GM12892 (cell line): ENCODE measurements around the gene PIERCE2.

Experiments used
- POLR2AphosphoS5 ChIP-seq: IDR thresholded peaks from 2 replicates; pipeline ENCODE4 v1.6.1; 2011; ENCODE audit warnings: low read depth, low read length, control low read depth
- TAF1 ChIP-seq: IDR thresholded peaks from 2 replicates; pipeline ENCODE4 v1.6.1; 2011; ENCODE audit warnings: low read depth, mild to moderate bottlenecking, control low read depth, low read length, borderline replicate concordance

DNA sequence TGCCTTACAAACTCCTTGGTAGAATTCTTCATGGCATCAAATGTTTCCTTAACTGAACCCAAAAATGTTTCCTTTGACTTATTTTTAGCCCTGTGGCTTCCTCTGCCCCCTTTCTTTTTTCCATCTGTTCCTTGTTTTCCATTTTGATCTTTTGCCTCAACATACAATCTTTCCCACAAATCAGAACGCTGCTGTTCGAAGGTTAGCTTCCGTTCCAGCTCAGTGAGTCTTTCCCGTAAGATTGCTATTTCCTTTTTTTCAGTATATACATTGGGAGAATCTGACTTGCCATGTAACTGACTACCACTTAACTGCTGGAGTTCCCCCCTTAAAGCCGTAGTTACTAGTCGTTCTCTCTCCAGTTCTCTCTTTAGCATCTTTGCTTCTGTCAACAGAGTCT lies 48.0 kb upstream of the PIERCE2 start:
- TF ChIP-seq POLR2AphosphoS5 = no peak
- TF ChIP-seq TAF1 = no peak
